Head of caudate nucleus (tissue), 42 donors: ENCODE data around the gene ZDHHC8.

Source experiments
- DNase-seq, 42 donors: peaks; one replicate each; pipeline versions ENCODE4 v3.0.0 to v3.0.0-alpha.2; 2020 to 2021; ENCODE audit warnings: mixed read lengths in 7 of 42
- intact Hi-C: fragments of 100-400 bp; cut with DNase I; formaldehyde crosslinking; loops from one replicate; pipeline ENCODE4 v1.15.0; 2022

The ZDHHC8 gene

DNA sequence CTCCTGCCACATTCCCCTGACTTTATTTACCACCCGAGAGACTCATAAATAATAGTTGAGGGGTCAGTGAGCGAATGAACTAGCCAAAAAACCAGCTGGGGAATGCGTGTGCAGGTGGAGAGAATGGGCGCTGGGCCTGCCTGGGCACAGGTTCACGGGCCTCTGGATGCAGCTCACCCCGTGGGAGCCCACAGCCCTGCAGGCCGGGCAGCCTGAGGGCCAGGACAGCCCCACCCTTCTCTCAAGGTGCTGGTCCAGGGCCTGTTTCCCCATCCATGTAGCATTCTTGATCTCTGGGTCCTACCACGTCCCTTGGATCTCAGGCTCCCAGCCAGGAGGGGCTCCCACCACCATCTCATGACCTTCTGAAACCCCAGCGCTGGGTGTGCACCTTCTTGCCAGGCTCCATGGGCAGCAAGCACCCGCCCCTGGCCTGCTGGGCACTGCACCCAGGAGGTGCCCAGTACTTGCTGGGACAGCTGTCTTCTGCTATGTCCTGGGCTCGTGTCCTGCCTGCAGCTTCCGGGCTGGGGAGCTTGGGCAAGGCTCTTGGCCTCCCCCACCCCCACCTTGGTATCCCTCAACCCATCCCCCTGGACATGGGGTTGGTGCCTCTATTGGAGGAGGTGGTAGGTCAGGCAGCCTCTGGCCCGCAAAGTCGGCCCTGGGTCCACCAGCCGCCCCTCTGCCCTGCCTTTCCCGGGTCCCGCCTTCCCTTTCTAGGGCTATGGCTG is 62.3 kb downstream of the ZDHHC8 start:
- intact Hi-C loops, result no loop called here
- DNase-seq, result no peak

DNA sequence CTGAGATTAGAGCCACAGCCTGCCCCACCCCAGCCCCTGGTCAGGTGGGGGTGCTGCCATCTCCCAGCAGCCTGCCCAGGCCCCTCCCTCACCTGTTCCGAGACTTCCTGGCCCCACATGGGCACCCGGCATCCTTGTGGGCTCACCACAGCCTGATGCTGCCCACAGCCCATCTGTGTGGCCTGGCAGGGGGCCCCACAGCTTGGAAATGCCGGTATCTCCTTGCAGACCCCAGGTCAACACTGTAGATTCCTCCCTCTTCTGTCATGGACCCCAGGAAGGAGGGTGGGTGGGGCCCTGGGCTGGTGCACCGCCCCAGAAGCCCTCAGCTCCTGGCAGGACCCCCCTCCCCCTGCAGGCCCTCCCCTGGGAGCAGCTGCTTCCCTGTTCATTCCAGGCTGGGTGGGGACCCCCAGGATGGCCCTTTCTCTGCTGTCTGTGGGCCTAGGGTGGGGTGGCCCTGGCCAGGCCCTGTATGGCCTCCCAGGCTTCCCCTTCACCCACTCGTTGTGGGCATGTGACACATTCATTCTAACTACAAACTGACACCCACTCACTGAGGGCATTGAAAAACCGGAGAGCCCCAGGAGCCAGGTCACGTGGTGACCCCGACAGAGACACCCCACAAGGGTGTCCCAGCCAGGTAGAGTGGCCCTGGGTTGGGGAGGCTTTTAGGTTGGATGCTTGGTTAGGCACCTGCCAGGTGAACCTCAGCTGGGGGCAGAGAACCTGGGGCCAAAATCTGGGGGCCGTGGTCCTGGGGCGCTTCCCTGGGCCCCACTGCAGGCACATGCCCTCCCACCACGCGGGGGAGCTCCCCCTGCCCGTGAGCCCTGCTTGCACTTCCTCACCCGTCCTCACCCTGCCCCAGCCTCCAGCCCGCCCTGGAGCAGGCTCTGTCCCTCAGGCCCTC is 63.3 kb downstream of the ZDHHC8 start:
- intact Hi-C loops, result no loop called here
- DNase-seq, result no peak

- intact Hi-C loops, result no loop called here
Observed at GRCh38 chr22:20196094-20196842, 64.7 kb downstream of the ZDHHC8 start.

More at GRCh38 chr22:20196094-20196842, 64.7 kb downstream of the ZDHHC8 start:
- DNase-seq, result no peak
